ENCODE results near the gene KRTAP4-9. TPM values are rescaled to one million over a fixed set of nuclear protein-coding genes. Genes with fewer than 3 reads are reported as not detected.
"Not testable (repeated sequence)": the region's sequence is repeated elsewhere in the genome, so short reads cannot be mapped to it uniquely, and the experiment has no call there.

KRTAP4-9 gene
- total and polyA plus RNA-seq, 10 of the 15 experiments (the other 5 are each of a cell fraction or from before 2014, with no cell fraction given) = not detected

DNA sequence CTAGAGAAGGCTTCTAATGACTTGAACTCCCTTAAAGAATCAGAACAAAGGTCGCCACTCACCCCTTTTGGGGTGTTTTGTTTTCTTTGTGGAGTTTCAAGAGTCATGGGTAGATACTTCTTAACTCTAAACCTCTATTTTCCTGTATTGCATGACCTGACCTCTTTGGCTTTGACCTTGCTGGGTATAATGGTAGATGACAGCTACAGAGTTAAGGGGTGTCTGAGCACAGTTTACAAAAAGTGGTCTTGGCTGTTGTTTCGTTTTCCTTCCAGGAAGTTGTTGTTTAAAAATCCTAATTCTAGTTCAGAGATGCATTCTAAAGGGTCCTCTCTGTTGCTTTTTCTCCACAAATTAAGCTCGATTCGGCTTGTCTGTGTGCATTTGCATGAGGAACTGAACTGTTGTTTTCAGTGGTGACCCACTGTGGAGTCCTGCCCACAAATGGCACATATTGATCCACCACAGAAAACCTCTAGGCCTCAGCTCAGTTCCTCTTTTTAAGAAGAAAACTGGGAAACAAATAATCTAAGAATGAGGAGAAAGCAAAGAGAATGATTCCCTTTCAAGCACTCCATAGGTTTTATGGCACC lies 16.3 kb upstream of the KRTAP4-9 start:
- FAIRE-seq; H3K4me3 ChIP-seq; intact Hi-C loops (cut with micrococcal nuclease; ENCODE audit: unreplicated experiment); POLR2A ChIA-PET; H3K4me2 ChIP-seq (ENCODE audit: control insufficient read depth, insufficient read depth); H3K36me3 ChIP-seq (ENCODE audit: control insufficient read depth in 2 of 2, insufficient read depth in 2 of 2, low read length in 1 of 2); H3K27me3 ChIP-seq (replicated peaks in 1 of 2; ENCODE audit: control insufficient read depth in 2 of 2, insufficient read depth in 2 of 2, low read length in 1 of 2); SMC1A ChIA-PET (ENCODE audit: uncharacterized antibody, unreplicated experiment); RAD21 ChIA-PET (ENCODE audit: unreplicated experiment); ATAC-seq; CTCF ChIA-PET; H3K79me2 ChIP-seq (ENCODE audit: control insufficient read depth, insufficient read depth, low read length); H3K9me3 ChIP-seq (replicated peaks; ENCODE audit: control insufficient read depth, insufficient read depth, low read length); H3K4me1 ChIP-seq (ENCODE audit: control insufficient read depth, insufficient read depth, low read length); H3K9ac ChIP-seq (ENCODE audit: control insufficient read depth, insufficient read depth, low read length); in situ Hi-C loops (cut with MboI); DNase-seq (ENCODE audit: low read depth, low spot score); BruUV-seq (replicated peaks); H2AFZ ChIP-seq (ENCODE audit: control insufficient read depth, low read depth, low read length); H4K20me1 ChIP-seq (ENCODE audit: control insufficient read depth, insufficient read depth); H3K27ac ChIP-seq (ENCODE audit: control insufficient read depth, insufficient read depth): not testable (repeated sequence)
- 0% methylated on average over 4 of the region's 4 CpGs for WGBS (ENCODE audit: insufficient coverage, insufficient replicate concordance, low lambda C conversion rate, missing lambda C conversion rate)

DNA sequence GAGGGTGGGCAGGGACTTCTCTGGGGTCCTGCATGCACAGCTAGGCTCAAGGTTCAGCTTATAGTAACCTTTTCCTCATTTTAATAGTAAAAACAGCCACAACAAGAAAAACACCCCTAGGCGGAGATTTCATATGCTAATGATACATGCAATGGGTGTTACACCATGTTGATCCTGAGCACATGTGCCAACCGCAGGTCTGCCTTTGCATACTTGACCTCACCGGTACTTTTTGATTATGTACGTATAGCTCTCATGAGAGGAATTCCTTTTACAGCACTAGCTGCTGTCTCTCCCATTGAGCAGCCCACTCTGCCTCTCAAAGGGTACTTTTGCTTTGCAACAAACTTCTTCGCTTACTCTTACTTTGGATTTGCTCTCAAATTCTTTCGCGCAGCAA lies 9.1 kb upstream of the KRTAP4-9 start:
- no peaks in the 10 kb centered on the region for H3K79me2 ChIP-seq (ENCODE audit: control insufficient read depth, insufficient read depth, low read length)
- ATAC-seq = no peak
- H3K4me3 ChIP-seq = no peak overlapping the region
- no peak overlapping the region for H3K4me2 ChIP-seq (ENCODE audit: control insufficient read depth, insufficient read depth)
- ChIA-PET SMC1A (ENCODE audit: uncharacterized antibody, unreplicated experiment) (no interaction called here), POLR2A (no interaction called here), CTCF (no interaction called here), RAD21 (ENCODE audit: unreplicated experiment) (no interaction called here)
- no peaks in the 10 kb centered on the region for H3K4me1 ChIP-seq (ENCODE audit: control insufficient read depth, insufficient read depth, low read length)
- 73% methylated on average over 7 of the region's 7 CpGs for WGBS (ENCODE audit: insufficient coverage, insufficient replicate concordance, low lambda C conversion rate, missing lambda C conversion rate)
- no TSS peak for BruUV-seq (replicated peaks)
- H3K9ac ChIP-seq (ENCODE audit: control insufficient read depth, insufficient read depth, low read length) = no peak overlapping the region
- DNase-seq (ENCODE audit: low read depth, low spot score) = no peak
- intact Hi-C loops (cut with micrococcal nuclease; ENCODE audit: unreplicated experiment) = no loop called here
- no peak for FAIRE-seq
- no peaks in the 10 kb centered on the region for H4K20me1 ChIP-seq (ENCODE audit: control insufficient read depth, insufficient read depth)
- no peak for TF ChIP-seq NFIC (IDR thresholded peaks at IDR 0.05; ENCODE audit: low read depth, low read length)
- TF ChIP-seq, protein P1, sequence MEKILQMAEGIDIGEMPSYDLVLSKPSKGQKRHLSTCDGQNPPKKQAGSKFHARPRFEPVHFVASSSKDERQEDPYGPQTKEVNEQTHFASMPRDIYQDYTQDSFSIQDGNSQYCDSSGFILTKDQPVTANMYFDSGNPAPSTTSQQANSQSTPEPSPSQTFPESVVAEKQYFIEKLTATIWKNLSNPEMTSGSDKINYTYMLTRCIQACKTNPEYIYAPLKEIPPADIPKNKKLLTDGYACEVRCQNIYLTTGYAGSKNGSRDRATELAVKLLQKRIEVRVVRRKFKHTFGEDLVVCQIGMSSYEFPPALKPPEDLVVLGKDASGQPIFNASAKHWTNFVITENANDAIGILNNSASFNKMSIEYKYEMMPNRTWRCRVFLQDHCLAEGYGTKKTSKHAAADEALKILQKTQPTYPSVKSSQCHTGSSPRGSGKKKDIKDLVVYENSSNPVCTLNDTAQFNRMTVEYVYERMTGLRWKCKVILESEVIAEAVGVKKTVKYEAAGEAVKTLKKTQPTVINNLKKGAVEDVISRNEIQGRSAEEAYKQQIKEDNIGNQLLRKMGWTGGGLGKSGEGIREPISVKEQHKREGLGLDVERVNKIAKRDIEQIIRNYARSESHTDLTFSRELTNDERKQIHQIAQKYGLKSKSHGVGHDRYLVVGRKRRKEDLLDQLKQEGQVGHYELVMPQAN (conservative IDR thresholded peaks at IDR 0.05) = no peak
- no peak for TF ChIP-seq RFX5 (IDR thresholded peaks at IDR 0.05; ENCODE audit: low read depth, low read length)
- TF ChIP-seq, protein P2, sequence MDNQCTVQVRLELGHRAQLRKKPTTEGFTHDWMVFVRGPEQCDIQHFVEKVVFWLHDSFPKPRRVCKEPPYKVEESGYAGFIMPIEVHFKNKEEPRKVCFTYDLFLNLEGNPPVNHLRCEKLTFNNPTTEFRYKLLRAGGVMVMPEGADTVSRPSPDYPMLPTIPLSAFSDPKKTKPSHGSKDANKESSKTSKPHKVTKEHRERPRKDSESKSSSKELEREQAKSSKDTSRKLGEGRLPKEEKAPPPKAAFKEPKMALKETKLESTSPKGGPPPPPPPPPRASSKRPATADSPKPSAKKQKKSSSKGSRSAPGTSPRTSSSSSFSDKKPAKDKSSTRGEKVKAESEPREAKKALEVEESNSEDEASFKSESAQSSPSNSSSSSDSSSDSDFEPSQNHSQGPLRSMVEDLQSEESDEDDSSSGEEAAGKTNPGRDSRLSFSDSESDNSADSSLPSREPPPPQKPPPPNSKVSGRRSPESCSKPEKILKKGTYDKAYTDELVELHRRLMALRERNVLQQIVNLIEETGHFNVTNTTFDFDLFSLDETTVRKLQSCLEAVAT (IDR thresholded peaks at IDR 0.05) = no peak
- TF ChIP-seq ZSCAN29 (IDR thresholded peaks at IDR 0.05) = no peak
- no peak for TF ChIP-seq LARP7 (IDR thresholded peaks at IDR 0.05)
- no peak for TF ChIP-seq TCF7 (IDR thresholded peaks at IDR 0.05; ENCODE audit: borderline replicate concordance)
- TF ChIP-seq BMI1 (IDR thresholded peaks at IDR 0.05; ENCODE audit: borderline replicate concordance) = no peak
- TF ChIP-seq, protein P3, sequence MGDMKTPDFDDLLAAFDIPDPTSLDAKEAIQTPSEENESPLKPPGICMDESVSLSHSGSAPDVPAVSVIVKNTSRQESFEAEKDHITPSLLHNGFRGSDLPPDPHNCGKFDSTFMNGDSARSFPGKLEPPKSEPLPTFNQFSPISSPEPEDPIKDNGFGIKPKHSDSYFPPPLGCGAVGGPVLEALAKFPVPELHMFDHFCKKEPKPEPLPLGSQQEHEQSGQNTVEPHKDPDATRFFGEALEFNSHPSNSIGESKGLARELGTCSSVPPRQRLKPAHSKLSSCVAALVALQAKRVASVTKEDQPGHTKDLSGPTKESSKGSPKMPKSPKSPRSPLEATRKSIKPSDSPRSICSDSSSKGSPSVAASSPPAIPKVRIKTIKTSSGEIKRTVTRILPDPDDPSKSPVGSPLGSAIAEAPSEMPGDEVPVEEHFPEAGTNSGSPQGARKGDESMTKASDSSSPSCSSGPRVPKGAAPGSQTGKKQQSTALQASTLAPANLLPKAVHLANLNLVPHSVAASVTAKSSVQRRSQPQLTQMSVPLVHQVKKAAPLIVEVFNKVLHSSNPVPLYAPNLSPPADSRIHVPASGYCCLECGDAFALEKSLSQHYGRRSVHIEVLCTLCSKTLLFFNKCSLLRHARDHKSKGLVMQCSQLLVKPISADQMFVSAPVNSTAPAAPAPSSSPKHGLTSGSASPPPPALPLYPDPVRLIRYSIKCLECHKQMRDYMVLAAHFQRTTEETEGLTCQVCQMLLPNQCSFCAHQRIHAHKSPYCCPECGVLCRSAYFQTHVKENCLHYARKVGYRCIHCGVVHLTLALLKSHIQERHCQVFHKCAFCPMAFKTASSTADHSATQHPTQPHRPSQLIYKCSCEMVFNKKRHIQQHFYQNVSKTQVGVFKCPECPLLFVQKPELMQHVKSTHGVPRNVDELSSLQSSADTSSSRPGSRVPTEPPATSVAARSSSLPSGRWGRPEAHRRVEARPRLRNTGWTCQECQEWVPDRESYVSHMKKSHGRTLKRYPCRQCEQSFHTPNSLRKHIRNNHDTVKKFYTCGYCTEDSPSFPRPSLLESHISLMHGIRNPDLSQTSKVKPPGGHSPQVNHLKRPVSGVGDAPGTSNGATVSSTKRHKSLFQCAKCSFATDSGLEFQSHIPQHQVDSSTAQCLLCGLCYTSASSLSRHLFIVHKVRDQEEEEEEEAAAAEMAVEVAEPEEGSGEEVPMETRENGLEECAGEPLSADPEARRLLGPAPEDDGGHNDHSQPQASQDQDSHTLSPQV (IDR thresholded peaks at IDR 0.05) = no peak
- no peak for TF ChIP-seq NFXL1 (IDR thresholded peaks at IDR 0.05; ENCODE audit: borderline replicate concordance)
- H3K9me3 ChIP-seq (replicated peaks; ENCODE audit: control insufficient read depth, insufficient read depth, low read length) = no peaks in the 10 kb centered on the region
- H3K36me3 ChIP-seq (ENCODE audit: control insufficient read depth in 2 of 2, insufficient read depth in 2 of 2, low read length in 1 of 2) = no peaks in the 10 kb centered on the region
- H3K27me3 ChIP-seq (replicated peaks in 1 of 2; ENCODE audit: control insufficient read depth in 2 of 2, insufficient read depth in 2 of 2, low read length in 1 of 2) = no peaks in the 10 kb centered on the region; a peak in 1 of 4 replicates
- no peak overlapping the region for H3K27ac ChIP-seq (ENCODE audit: control insufficient read depth, insufficient read depth)
- H2AFZ ChIP-seq (ENCODE audit: control insufficient read depth, low read depth, low read length) = no peak overlapping the region
- in situ Hi-C loops (cut with MboI) = no loop called here
